Small intestine (tissue), 7 donors: ENCODE results near the gene JAKMIP2. TPM values are rescaled to one million over a fixed set of nuclear protein-coding genes. Genes with fewer than 3 reads are reported as not detected.
"Not testable (repeated sequence)": the region's sequence is repeated elsewhere in the genome, so short reads cannot be mapped to it uniquely, and the experiment has no call there.

Experiments used
- DNase-seq, 2 donors: peaks; one replicate each; pipeline versions ENCODE4 v3.0.0 to v3.0.0-alpha.2; 2013
- FAIRE-seq: peaks from 2 replicates; lab custom pipeline; 2012; peaks lifted over from hg19 to GRCh38; lab: Jason Lieb, UNC
- H3K27ac ChIP-seq, 3 donors: one replicate each; pipeline ENCODE4 v1.5.1; 2013; ENCODE audit warnings: low read length in 2 of 3, mild to moderate bottlenecking in 2 of 3, control low read depth in 1 of 3, inconsistent platforms in 1 of 3, low read depth in 1 of 3, moderate library complexity in 1 of 3
- H3K27me3 ChIP-seq, 3 donors: one replicate each; pipeline ENCODE4 v1.6.1; 2013; ENCODE audit warnings: low read length in 3 of 3, inconsistent platforms in 1 of 3; ENCODE audit not compliant: control insufficient read depth in 3 of 3, insufficient read depth in 3 of 3
- H3K36me3 ChIP-seq, 3 donors: one replicate each; pipeline ENCODE4 v1.6.1; 2013; ENCODE audit warnings: low read length in 3 of 3, inconsistent platforms in 1 of 3, low read depth in 1 of 3, mild to moderate bottlenecking in 1 of 3, moderate library complexity in 1 of 3; ENCODE audit not compliant: control insufficient read depth in 3 of 3, insufficient read depth in 2 of 3
- H3K4me1 ChIP-seq, 3 donors: one replicate each; pipeline ENCODE4 v1.6.1; 2013; ENCODE audit warnings: low read length in 2 of 3, inconsistent platforms in 1 of 3, low read depth in 1 of 3, mild to moderate bottlenecking in 1 of 3, moderate library complexity in 1 of 3; ENCODE audit not compliant: control insufficient read depth in 3 of 3, insufficient read depth in 2 of 3
- H3K4me3 ChIP-seq, 3 donors: one replicate each; pipeline ENCODE4 v1.5.1; 2013; ENCODE audit warnings: low read length in 3 of 3, control low read depth in 1 of 3, inconsistent platforms in 1 of 3, low read depth in 1 of 3, mild to moderate bottlenecking in 1 of 3, moderate library complexity in 1 of 3
- H3K9me3 ChIP-seq, 2 donors: one replicate each; pipeline ENCODE4 v1.6.1; 2013; ENCODE audit warnings: low read depth in 1 of 2, low read length in 1 of 2; ENCODE audit not compliant: control insufficient read depth in 2 of 2, insufficient read depth in 1 of 2
- WGBS, 3 donors: extraction: QIAGEN DNeasy Blood & Tissue Kit; methylation state at CpG; one replicate each; pipeline ENCODE4 v1.1.7; 2013; 5-methylcytosine and 5-hydroxymethylcytosine counted together
- polyA plus RNA-seq, 4 donors: library from polyadenylated mRNA; stranded (reverse) in 3 of 4; unstranded in 1 of 4; fragments of 200-250 nt in 3 of 4; fragments of 120-200 nt in 1 of 4; gene quantifications; one replicate each; pipeline versions ENCODE4 v1.2.1 to v1.2.3, GENCODE V29; 2013
- donor health status: healthy with polysubstance abuse.
- donor health status: control.
- donor health status: control.
- donor health status: Bipolar disorder and iron deficiency.
- donor health status: healthy.

The JAKMIP2 gene
- polyA plus RNA-seq, 4 donors, result 0.22 to 1.0 (median 0.42) TPM

- 78 to 86% (median 81%) methylated on average over 5 of the region's 5 CpGs for WGBS, 3 donors
- no peak overlapping the region for H3K4me3 ChIP-seq
- DNase-seq, result no peak
- no peaks in the 10 kb centered on the region for H3K9me3 ChIP-seq
- FAIRE-seq, result no peak
- no peaks in the 10 kb centered on the region for H3K27me3 ChIP-seq
- no peaks in the 10 kb centered on the region for H3K36me3 ChIP-seq
- H3K27ac ChIP-seq, result no peak overlapping the region
- H3K4me1 ChIP-seq, result no peaks in the 10 kb centered on the region
These were observed 143.2 kb downstream of the JAKMIP2 start for GRCh38 chr5:147639321-147639720.

GRCh38 chr5:147636729-147636984 is 145.9 kb downstream of the JAKMIP2 start:
- Histone ChIP-seq H3K4me1 (no peaks in the 10 kb centered on the region), H3K36me3 (no peaks in the 10 kb centered on the region), H3K27ac (no peak overlapping the region), H3K4me3 (no peak overlapping the region), H3K9me3 (no peaks in the 10 kb centered on the region), H3K27me3 (no peaks in the 10 kb centered on the region)
- WGBS, 3 donors, result 90 to 100% (median 96%) methylated on average over 3 of the region's 3 CpGs
- no peak for FAIRE-seq
- DNase-seq, result no peak

- H3K27me3 ChIP-seq, result no peaks in the 10 kb centered on the region
- no peak overlapping the region for H3K27ac ChIP-seq
- no peak for FAIRE-seq
- H3K4me3 ChIP-seq, result no peak overlapping the region
- no peaks in the 10 kb centered on the region for H3K9me3 ChIP-seq
- WGBS, 3 donors, result 91 to 94% (median 91%) methylated on average over 15 of the region's 15 CpGs
- no peaks in the 10 kb centered on the region for H3K4me1 ChIP-seq
- H3K36me3 ChIP-seq, result no peaks in the 10 kb centered on the region
- DNase-seq, result no peak
These were observed 146.4 kb downstream of the JAKMIP2 start for GRCh38 chr5:147635882-147636728.

GRCh38 chr5:147635439-147635838 is 147.1 kb downstream of the JAKMIP2 start:
- H3K36me3 ChIP-seq, H3K27ac ChIP-seq, H3K4me3 ChIP-seq, H3K27me3 ChIP-seq, H3K4me1 ChIP-seq, FAIRE-seq, DNase-seq, H3K9me3 ChIP-seq: not testable (repeated sequence)
- 78 to 94% (median 93%) methylated on average over 5 of the region's 5 CpGs for WGBS, 3 donors

- H3K27me3 ChIP-seq, result no peaks in the 10 kb centered on the region
- no peak overlapping the region for H3K4me3 ChIP-seq
- H3K36me3 ChIP-seq, result no peaks in the 10 kb centered on the region
- no peaks in the 10 kb centered on the region for H3K4me1 ChIP-seq
- H3K27ac ChIP-seq, result no peak overlapping the region
- FAIRE-seq (no peak), DNase-seq (no peak)
- H3K9me3 ChIP-seq, result no peaks in the 10 kb centered on the region
These were observed 149.4 kb downstream of the JAKMIP2 start for GRCh38 chr5:147633173-147633572.

GRCh38 chr5:147631428-147632003 is 151.0 kb downstream of the JAKMIP2 start:
- no peaks in the 10 kb centered on the region for H3K9me3 ChIP-seq
- no peaks in the 10 kb centered on the region for H3K36me3 ChIP-seq
- no peak for FAIRE-seq
- H3K4me3 ChIP-seq, result no peak overlapping the region
- H3K27me3 ChIP-seq, result no peaks in the 10 kb centered on the region
- no peak for DNase-seq
- peaks cover 0 to 4% (median 0%) of the 10 kb centered on the region in 3 donors for H3K4me1 ChIP-seq
- WGBS, 3 donors, result 92 to 93% (median 93%) methylated on average over 4 of the region's 4 CpGs
- H3K27ac ChIP-seq, result no peak overlapping the region

- WGBS, 3 donors, result 90 to 91% (median 90%) methylated on average over 4 of the region's 4 CpGs
- H3K4me1 ChIP-seq, result peaks cover 0 to 8% (median 0%) of the 10 kb centered on the region in 3 donors
- DNase-seq (no peak), FAIRE-seq (no peak)
- H3K9me3 ChIP-seq, result no peaks in the 10 kb centered on the region
- no peak overlapping the region for H3K4me3 ChIP-seq
- no peaks in the 10 kb centered on the region for H3K27me3 ChIP-seq
- no peaks in the 10 kb centered on the region for H3K36me3 ChIP-seq
- H3K27ac ChIP-seq, result no peak overlapping the region
These were observed 153.3 kb downstream of the JAKMIP2 start for GRCh38 chr5:147629196-147629595.

- Histone ChIP-seq H3K27ac (no peak overlapping the region), H3K27me3 (no peaks in the 10 kb centered on the region), H3K36me3 (no peaks in the 10 kb centered on the region), H3K9me3 (no peaks in the 10 kb centered on the region), H3K4me1 (peaks cover 0 to 8% (median 0%) of the 10 kb centered on the region in 3 donors), H3K4me3 (no peak overlapping the region)
- FAIRE-seq, result no peak
- 47 to 54% (median 50%) methylated on average over 8 of the region's 8 CpGs for WGBS, 3 donors
- peak; percentile 83 to 84 for DNase-seq
These were observed 154.3 kb downstream of the JAKMIP2 start for GRCh38 chr5:147628058-147628895.
